MM.1S (cell line): Measurements from ENCODE around the gene RNLS.

Source experiments
- CTCF ChIP-seq: fragments of 300-600 bp; sonication (generic); IDR thresholded peaks from 2 replicates; pipeline ENCODE4 v1.5.1; 2016; ENCODE audit warnings: antibody characterized with exemption, low read length, mixed read lengths
- EZH2 ChIP-seq: fragments of 300-600 bp; sonication (generic); optimal IDR thresholded peaks from 2 replicates; pipeline ENCODE3; 2017; ENCODE audit warnings: low read depth, mild to moderate bottlenecking, antibody characterized with exemption, low read length, mixed read lengths
- EZH2phosphoT487 ChIP-seq: fragments of 300-600 bp; sonication (generic); IDR thresholded peaks from 2 replicates; pipeline ENCODE4 v1.6.1; 2018; ENCODE audit warnings: antibody characterized with exemption, low read length

- TF ChIP-seq CTCF (no peak), EZH2 (no peak), EZH2phosphoT487 (no peak)
Observed at GRCh38 chr10:88377510-88377909, 205.6 kb downstream of the RNLS start.
